Pancreas (tissue), 10 donors: ENCODE results near the gene DBF4. TPM values are rescaled to one million over a fixed set of nuclear protein-coding genes. Genes with fewer than 3 reads are reported as not detected.
"Not testable (repeated sequence)": the region's sequence is repeated elsewhere in the genome, so short reads cannot be mapped to it uniquely, and the experiment has no call there.

Experiments used
- ATAC-seq, 4 donors: fragments of 200-7000 bp; cut with Tn5 transposase; one replicate each; pipeline versions ENCODE4 v1.8.0 to v1.9.1; 2020; ENCODE audit warnings: mild to moderate bottlenecking in 4 of 4, moderate library complexity in 4 of 4
- DNase-seq, 6 donors: peaks; one replicate each; pipeline ENCODE4 v3.0.0-alpha.2; 2020
- FAIRE-seq: peaks from 2 replicates; lab custom pipeline; 2012; peaks lifted over from hg19 to GRCh38; lab: Jason Lieb, UNC
- H3K27ac ChIP-seq, 4 donors: fragments of 200-600 bp; sonication (generic); 1 replicate in 3 of 4; 2 replicates in 1 of 4; pipeline versions ENCODE4 v1.5.0 to v1.8.0; 2020
- H3K27me3 ChIP-seq, 4 donors: fragments of 200-600 bp; one replicate each; pipeline ENCODE4 v1.8.0; 2021
- H3K36me3 ChIP-seq, 3 donors: fragments of 200-600 bp; sonication (generic) in 1 of 3; one replicate each; pipeline versions ENCODE4 v1.5.0 to v1.8.0; 2020 to 2021
- H3K4me1 ChIP-seq, 3 donors: fragments of 200-600 bp; one replicate each; pipeline ENCODE4 v1.8.0; 2021
- H3K4me3 ChIP-seq, 4 donors: fragments of 200-600 bp; sonication (generic) in 2 of 4; one replicate each; pipeline versions ENCODE4 v1.5.0 to v1.8.0; 2020 to 2021
- H3K9me3 ChIP-seq, 4 donors: fragments of 200-600 bp; one replicate each; pipeline ENCODE4 v1.8.0; 2021
- CTCF ChIP-seq, 4 donors: fragments of 200-600 bp; sonication (generic) in 3 of 4; IDR thresholded peaks; one replicate each; pipeline versions ENCODE4 v1.5.0 to v1.8.0; 2021; ENCODE audit warnings: antibody characterized with exemption in 4 of 4
- WGBS, 2 donors: extraction: QIAGEN DNeasy Blood & Tissue Kit; methylation state at CpG; one replicate each; pipeline ENCODE4 v1.1.7; 2013; 5-methylcytosine and 5-hydroxymethylcytosine counted together
- intact Hi-C, 3 donors: fragments of 100-400 bp; cut with DNase I; formaldehyde crosslinking; loops; one replicate each; pipeline versions ENCODE4 v1.11.1 to v1.14.2; 2022
- polyA plus RNA-seq, 2 donors: library from polyadenylated mRNA; stranded (reverse); fragments of 200-250 nt; gene quantifications; one replicate each; pipeline ENCODE4 v1.2.3, GENCODE V29; 2013
- total RNA-seq, 6 donors: library from RNA; stranded (reverse); fragmentation: NEBNext Ultra II Directional in 4 of 6; extraction: Animal tissue kit (Norgen Biotek cat#: 25700) in 4 of 6; gene quantifications; one replicate each; pipeline versions ENCODE4 v1.2.1 to v1.2.4, GENCODE V29; 2021 to 2023
- donor health status: healthy with polysubstance abuse.
- donor health status: DM: no; HTN: no; CAD: no; lungs with moderate emphysema.
- donor health status: DM: no; HTN: no; CAD: no.
- donor health status: control.
- donor health status: control.
- donor health status: Bipolar disorder and iron deficiency.
- donor health status: DM: yes; HTN: yes; CAD: no.
- donor health status: DM: no; HTN: no; CAD: no.
- donor health status: DM: no; HTN: no; CAD: no.
- donor health status: DM: yes; HTN: yes; CAD: no.

Gene DBF4
- total and polyA plus RNA-seq, 8 donors = 2.3 to 4.4 (median 3.4) TPM

DNA sequence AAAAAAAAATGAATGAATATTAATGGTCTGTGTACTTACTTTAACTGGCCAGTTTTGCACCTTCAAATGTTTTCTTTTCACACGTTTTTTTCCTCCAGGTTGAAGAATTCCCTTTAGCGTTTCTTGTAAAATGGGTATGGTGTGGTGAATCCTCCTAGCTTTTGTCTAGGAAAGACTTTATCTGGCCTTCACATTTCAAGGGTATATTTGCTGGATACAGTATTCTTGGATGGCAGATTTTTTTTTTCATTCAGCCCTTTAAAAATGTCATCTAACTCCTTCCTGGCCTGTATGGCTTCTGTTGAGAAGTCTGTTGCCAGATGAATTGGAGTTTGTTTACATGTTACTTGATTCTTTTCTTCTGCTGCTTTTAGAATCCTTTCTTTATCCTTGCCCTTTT lies 10.2 kb upstream of the DBF4 start:
- no peak for TF ChIP-seq CTCF (IDR thresholded peaks at IDR 0.05)
- Histone ChIP-seq H3K4me1 (no peaks in the 10 kb centered on the region), H3K36me3 (no peaks in the 10 kb centered on the region), H3K27me3 (no peaks in the 10 kb centered on the region), H3K27ac (no peak overlapping the region), H3K4me3 (no peak overlapping the region), H3K9me3 (no peaks in the 10 kb centered on the region)
- WGBS, 2 donors = 94 to 96% methylated on average over 2 of the region's 2 CpGs
- ATAC-seq (no peak), FAIRE-seq (no peak), DNase-seq (no peak)
- intact Hi-C loops = no loop called here

GRCh38 chr7:87866533-87866932 lies 9.8 kb upstream of the DBF4 start:
- FAIRE-seq, H3K27ac ChIP-seq, H3K27me3 ChIP-seq, H3K4me1 ChIP-seq, intact Hi-C loops, H3K4me3 ChIP-seq, ATAC-seq, H3K9me3 ChIP-seq, DNase-seq, H3K36me3 ChIP-seq: not testable (repeated sequence)
- WGBS, 2 donors = 96 to 98% methylated on average over 6 of the region's 6 CpGs

GRCh38 chr7:87870471-87870870 lies 5.8 kb upstream of the DBF4 start:
- Histone ChIP-seq H3K4me3 (no peak overlapping the region), H3K4me1 (peaks cover 0 to 10% (median 5%) of the 10 kb centered on the region in 3 donors), H3K27me3 (no peaks in the 10 kb centered on the region), H3K9me3 (no peaks in the 10 kb centered on the region), H3K27ac (no peak overlapping the region), H3K36me3 (no peaks in the 10 kb centered on the region)
- intact Hi-C loops = no loop called here
- ATAC-seq (no peak), FAIRE-seq (no peak), DNase-seq (no peak)
- 96 to 99% methylated on average over 4 of the region's 4 CpGs for WGBS, 2 donors
- no peak for TF ChIP-seq CTCF (IDR thresholded peaks at IDR 0.05)

DNA sequence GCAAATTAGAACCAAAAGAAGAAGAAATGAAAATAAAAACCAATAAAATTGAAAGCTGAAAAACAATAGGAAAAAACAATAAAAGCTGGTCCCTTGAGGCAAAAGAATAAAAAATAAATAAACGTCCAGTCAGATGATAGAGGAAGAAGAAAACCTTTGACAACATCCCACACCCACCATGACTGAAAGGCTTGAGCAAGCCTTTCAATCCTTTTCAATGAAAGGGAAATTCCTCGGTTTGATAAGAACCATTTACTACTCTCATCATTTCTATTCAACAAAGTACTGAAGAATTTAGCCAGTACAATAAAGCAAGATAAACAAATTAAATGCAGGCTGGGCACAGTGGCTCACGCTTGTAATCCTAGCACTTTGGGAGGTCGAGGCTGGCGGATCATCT lies 3.9 kb upstream of the DBF4 start:
- 93 to 94% methylated on average over 5 of the region's 5 CpGs for WGBS, 2 donors
- H3K9me3 ChIP-seq = no peaks in the 10 kb centered on the region
- no peak overlapping the region for H3K4me3 ChIP-seq
- intact Hi-C loops = no loop called here
- H3K4me1 ChIP-seq = peaks cover 0 to 12% (median 5%) of the 10 kb centered on the region in 3 donors
- no peaks in the 10 kb centered on the region for H3K36me3 ChIP-seq
- no peak overlapping the region for H3K27ac ChIP-seq
- no peak for FAIRE-seq
- H3K27me3 ChIP-seq = no peaks in the 10 kb centered on the region
- no peak for TF ChIP-seq CTCF (IDR thresholded peaks at IDR 0.05)
- ATAC-seq = no peak
- no peak for DNase-seq

GRCh38 chr7:87873328-87873727 lies 3.0 kb upstream of the DBF4 start:
- H3K27me3 ChIP-seq, H3K27ac ChIP-seq, H3K36me3 ChIP-seq, H3K4me3 ChIP-seq, ATAC-seq, DNase-seq, intact Hi-C loops, FAIRE-seq, H3K9me3 ChIP-seq: not testable (repeated sequence)
- H3K4me1 ChIP-seq = peaks cover 0 to 22% (median 5%) of the 10 kb centered on the region in 3 donors
- 98% methylated on average over 10 of the region's 10 CpGs for WGBS, 2 donors

DNA sequence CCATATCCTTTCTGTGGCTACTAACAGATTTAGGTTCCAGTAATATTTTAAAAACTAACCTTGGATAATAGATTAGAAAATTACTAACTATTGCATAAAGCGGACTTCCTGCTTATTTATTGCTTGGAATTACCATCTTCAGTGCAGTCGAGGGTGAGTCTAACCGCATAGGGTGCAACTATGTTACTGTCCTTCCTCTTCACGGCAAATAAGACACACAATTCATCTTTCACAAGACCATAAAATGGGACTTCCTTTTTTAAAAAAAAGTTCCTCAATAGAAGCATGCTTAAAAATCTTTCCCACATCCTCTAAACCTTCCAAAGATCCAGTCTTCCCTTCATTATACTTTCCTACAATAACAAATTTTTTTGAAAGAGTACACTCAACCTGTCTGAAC lies 2.2 kb upstream of the DBF4 start:
- 60 to 67% methylated on average over 4 of the region's 4 CpGs for WGBS, 2 donors
- no peaks in the 10 kb centered on the region for H3K27me3 ChIP-seq
- no peaks in the 10 kb centered on the region for H3K36me3 ChIP-seq
- TF ChIP-seq CTCF (IDR thresholded peaks at IDR 0.05) = no peak
- no peak overlapping the region for H3K4me3 ChIP-seq
- no peaks in the 10 kb centered on the region for H3K9me3 ChIP-seq
- no peak overlapping the region for H3K27ac ChIP-seq
- ATAC-seq (no peak), DNase-seq (no peak), FAIRE-seq (no peak)
- peaks cover 0 to 25% (median 5%) of the 10 kb centered on the region in 3 donors for H3K4me1 ChIP-seq
- intact Hi-C loops = no loop called here
